ENCODE results near the gene DSTN.

The DSTN gene

DNA sequence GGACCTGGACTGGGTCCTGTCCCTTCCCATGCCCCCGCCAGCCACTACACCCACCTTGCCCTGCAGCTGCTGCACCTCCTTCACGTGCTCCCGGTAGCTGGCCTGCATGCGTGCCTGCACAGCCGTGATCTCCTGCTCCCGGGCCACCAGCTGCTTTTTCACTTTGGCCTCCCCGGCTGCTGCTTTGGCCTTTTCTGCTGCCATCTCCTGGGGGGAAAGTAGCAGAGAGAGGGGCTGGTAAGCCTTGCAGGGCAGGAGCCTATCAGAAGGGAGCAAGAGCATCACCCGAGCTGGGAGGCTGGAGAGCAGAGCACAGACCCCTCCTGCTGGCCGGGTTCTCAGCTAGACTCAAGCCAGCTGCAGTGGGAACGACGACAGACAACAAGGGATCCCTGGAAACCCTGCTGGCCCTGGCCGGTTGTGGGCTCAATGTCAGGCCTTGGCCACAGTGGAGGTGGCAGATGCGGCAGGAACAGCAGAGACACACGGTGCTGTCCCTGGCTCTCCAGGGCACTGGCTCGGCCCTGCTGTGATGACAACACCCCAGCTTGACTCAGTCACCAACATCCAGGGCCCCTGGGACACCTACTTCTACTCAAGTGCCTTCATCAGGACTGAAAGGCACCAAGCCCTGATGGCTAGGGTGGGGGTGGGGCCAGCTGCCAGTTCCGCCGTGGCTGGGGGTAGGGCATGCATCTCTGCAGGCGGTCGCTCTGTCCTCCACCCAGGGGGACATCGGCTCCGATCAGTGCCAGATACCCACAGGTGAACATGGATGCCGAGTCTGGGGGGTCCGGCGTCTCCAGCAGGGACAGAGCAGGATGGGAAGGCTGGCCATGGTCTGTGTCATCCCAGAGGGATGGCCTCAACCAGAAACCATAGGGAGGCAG, 66.9 kb downstream of the DSTN start:
- no peak for DNase-seq (ENCODE audit: low read depth in 2 of 3, low spot score in 1 of 3)

DNA sequence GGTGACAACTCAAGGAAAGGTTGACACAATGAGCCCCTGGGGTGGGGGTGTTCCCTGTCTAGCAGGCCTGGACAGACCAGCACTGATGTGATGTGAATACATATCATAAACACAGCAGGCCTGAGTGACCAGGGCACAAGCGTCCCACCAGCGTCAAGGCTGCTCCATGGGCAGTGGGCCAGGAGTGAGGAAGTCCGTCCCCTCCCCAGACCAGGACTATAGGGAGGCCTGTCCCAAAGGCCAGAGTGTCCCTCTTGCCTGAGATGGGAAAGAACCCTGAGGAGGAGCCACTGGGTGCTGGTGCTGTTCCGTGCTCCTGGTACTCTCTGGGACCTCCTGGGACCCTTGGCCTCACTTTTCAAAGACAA, 67.5 kb downstream of the DSTN start:
- DNase-seq (ENCODE audit: low read depth in 2 of 3, low spot score in 1 of 3), result no peak

DNA sequence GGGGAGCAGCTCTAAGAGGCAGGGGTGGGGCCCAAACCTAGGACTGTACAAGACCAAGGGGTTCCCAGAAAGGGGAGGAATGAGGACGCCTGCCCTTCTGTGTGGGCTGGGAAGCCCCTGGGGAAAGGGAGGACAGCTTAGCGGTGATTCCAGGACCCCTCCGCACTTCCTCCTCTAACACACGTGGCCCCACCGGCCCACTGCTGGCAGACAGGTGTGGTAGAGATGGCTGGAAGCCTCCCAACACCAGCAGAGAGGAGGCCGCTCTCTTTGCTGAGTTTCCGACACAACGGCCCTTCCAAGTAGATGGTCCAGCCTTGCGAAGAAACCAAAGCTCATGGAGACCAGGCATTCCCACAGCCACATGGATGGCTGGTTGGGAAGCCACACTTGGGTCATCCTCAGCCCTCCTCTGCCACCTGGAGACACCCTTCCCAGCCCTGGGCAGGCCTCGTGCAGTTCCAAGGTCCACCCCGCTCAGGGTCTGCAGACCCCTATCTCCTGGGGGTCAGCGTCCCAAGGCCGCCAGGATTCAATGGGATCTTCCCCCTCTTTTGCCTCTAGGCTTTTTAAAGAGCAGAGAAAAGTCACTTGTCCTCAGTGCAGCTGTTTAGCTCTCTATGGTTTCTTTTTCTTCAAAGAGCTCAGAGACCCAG, 68.2 kb downstream of the DSTN start:
- DNase-seq (ENCODE audit: low read depth in 2 of 3, low spot score in 1 of 3), result no peak

DNA sequence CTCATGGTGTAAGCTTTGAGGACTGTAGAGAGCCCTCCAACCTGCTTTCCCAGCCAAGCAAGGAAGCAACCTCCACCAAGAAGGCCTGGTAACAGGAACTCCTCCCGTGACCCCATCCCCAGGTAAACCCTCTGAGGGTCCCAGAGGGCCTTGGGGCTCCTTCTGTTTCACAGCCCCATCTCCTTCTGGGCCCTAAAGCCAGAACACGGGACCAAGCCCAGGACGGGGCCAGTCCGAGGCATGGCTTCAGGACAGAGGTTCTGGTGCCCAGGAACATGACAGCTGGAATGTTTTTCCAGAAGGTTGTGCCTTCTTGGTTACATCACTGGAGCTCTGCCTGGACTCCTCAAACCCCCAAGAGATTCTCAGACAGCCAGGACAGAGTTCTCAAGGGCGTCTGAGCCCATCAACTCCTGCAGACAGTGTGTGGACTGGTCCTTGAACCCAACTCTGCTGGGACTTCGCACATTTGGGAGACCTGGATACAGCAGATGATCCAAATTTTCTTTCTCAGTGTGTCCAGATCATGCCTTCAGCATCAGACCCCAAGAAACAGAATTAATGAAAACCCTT, 69.0 kb downstream of the DSTN start:
- no peak for DNase-seq (ENCODE audit: low read depth in 2 of 3, low spot score in 1 of 3)

DNA sequence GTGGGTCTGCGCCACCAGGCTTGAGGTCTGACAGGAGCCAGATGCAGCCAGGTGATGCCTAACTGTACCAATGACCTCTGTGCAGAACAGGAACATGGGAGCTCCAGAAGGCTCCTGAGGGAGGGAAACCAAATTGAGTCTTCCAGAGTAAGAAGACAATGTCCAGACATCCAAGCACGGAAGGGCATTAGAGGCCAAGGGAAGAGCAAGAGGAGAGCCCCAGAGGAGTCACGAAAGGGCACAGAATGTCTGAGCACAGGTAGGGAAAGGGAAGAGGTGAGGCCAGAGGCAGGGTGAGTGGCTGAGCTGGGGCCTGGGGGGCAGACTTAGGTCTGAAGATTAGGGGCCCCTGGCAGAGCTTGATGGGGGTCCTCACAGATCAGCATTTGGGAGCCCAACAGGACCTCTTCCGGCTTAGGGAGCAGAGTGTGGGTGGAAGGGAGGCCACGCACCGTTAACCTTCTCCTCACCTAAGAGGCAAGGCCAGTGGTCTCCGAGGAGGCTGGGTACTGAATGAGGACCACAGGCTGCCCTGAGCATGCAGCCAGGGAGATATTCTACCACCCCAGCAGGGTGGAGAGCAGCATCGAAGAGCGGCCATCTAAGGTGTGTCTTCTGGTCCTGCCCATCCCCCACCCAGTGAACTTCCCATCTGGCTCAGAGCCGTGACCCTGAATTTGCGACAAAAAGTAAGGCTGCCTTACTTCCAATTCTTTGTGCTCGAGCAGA, 70.4 kb downstream of the DSTN start:
- DNase-seq (ENCODE audit: low read depth in 2 of 3, low spot score in 1 of 3), result no peak

DNA sequence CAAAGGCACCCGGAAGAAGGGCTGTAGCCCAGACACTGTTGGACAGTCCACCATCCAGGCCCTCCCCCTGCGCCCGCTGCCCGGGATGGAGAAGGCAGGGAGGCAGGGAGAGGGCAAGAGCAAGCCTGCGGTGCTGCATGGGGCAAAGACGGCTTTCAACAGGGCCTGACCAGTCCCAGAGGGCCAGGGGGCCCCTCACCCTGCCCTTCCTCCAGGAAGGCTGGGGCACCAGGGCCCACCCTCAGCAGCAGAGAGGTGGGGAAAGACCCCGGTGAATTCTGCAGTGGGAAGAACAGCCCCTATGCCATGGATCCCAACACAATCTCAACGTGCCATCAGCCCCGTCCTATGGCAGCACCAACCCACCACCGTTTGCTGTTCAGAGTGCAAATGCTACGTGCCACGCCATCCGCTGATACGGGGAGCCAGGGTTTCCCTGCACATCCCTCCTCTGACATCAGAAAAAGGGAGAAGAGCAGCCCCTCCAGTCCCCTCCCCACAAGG, 71.1 kb downstream of the DSTN start:
- no peak for DNase-seq (ENCODE audit: low read depth in 2 of 3, low spot score in 1 of 3)

DNA sequence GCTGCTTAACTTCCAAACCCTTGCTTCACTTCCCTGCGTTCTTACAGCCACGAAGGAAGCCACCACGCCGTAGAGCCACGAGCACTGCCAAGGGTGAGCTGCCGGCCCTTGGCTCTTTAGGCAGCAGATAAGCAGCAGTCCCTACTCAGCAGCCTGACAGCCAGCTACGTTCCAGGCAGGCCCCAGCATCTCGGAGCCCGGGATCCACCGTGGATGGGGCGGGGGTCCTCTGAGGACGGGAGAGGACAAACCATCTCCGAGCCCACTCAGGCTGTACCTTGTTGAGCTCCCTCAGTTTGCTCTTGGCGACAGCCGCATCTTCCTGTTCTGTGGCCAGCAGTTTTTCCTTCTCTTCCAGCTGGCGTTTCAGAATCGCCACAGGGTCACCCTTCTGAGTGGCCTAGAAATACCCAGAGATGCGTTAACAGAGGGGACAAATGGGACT, 71.7 kb downstream of the DSTN start:
- no peak for DNase-seq (ENCODE audit: low read depth in 2 of 3, low spot score in 1 of 3)

DNA sequence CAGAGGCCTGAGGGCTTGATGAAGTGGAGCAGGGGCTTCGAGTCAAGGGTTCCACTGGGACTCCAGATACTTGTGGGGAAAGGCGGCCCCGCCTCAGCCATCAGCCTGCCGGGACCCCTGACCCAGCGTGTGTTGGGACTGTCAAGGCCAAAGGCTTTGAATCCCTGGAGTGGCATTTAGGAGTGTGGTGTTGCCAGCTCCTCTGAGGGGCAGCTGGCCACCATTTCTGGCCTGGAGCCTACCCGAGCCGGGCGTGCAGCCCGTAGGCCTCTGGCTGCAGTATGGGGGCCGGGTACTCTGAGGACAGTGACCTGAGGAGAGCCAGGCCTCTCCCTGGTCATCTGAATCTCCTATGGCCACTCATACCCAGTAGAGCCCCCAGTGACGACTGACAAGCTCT, 72.1 kb downstream of the DSTN start:
- DNase-seq (ENCODE audit: low read depth in 2 of 3, low spot score in 1 of 3), result no peak

DNA sequence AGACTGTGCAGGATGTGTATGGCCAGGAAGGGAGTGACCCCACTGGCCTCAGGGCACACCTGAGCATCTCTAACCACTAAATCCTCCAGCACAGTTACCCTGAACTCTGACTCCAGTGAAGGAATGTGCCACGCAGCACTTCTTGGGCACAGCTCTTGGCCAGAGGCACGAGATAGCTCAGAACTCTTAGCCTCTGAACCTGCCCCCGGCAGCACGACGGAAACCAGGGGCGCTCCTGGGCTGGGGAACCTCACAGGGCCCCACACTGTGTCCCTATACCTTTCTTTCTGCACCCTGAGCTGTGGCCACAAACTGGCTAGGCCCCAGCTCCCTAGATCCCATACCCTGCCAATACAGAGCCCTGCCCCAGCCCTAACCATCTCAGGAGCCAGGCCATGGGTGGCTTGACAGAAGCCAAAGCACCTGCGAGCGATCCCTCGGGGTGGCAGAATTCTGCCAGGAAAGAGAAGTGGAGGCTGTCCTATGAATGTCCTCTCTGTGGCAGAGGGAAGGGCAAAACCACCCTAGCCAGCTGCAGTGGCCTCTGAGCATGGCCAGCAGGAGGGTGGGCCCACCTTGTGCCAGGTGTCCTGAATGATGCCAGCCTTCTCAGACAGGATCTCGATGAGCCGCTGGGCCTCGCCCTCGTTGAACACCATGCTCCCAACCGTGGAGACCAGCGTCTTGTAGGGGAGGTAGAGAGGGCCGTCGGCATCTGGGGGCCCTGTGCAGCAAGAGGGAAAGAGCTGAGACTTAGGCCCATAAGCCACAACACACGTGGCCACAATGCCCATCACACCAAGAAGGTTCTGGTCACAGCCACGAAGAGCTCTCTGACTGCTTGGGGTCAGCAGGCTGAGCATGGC, 72.8 kb downstream of the DSTN start:
- DNase-seq (ENCODE audit: low read depth in 2 of 3, low spot score in 1 of 3), result no peak

DNA sequence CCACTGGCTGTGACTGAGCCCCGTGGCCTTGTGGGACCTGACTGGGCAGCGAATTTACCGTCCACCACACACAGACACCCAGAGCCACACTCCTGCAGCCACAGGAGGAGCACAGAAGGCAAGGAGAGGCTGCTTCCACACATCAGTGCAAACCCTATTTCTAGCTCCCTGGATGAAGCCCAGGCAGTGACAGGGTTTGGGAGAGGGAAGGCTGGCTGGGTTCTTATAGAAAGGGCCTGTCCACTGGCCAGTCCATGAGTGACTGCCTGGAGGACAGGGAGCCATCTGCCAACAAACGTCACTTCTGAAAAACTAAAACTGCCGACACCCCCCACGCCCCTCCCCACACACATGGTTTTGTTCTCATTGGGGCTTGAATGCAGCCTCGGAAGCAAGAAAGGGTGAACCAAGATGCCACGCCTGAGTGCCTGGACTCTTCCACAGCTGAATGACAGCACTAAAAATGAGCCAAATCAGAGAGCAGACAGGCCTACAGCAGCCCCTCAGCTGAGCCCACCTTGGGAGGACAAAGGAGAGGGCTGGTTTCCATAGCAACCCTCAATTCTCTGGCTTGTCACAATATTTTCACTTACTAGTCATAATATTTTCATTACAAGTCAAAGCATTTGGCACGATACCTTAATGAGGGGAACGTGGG, 73.8 kb downstream of the DSTN start:
- DNase-seq (ENCODE audit: low read depth in 2 of 3, low spot score in 1 of 3), result no peak

DNA sequence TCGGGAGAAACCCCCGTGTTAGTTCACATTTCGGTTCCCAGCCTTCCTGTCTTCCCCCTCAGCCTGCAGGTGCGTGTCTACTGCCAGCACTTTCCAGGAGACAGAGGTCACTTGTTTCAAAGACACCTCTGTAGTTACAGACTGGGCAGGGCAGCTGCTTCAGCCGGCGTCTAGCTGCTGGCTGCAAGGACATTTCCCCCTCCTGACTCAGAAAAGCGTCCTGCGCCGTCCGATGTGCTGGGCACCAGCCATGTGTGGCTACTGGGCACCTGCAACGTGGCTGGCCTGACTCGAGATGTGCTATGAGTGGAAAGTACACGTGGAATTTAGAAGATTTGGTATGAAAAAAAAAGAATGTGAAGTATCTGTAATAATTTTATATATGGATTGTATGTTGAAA, 74.6 kb downstream of the DSTN start:
- no peak for DNase-seq (ENCODE audit: low read depth in 2 of 3, low spot score in 1 of 3)

DNA sequence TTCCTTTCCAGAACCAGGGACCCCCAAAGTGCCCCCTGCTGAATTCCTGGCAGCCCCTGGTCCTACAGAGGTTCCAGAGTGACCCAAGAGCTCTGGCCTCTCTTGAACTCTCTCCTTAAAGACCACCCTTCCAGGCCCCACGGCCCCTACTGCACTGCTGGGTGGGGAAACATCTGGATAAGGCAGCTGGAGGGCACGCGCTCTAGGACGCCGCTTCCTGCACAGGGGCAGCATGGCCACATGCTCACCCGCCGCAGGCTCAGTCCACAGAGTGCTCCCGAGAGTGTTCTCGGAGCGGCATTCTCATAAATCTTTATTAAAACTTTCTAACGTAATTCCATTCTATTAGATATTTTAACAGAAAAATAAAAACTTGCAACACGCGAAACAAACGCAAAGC, 75.1 kb downstream of the DSTN start:
- no peak for DNase-seq (ENCODE audit: low read depth in 2 of 3, low spot score in 1 of 3)

DNA sequence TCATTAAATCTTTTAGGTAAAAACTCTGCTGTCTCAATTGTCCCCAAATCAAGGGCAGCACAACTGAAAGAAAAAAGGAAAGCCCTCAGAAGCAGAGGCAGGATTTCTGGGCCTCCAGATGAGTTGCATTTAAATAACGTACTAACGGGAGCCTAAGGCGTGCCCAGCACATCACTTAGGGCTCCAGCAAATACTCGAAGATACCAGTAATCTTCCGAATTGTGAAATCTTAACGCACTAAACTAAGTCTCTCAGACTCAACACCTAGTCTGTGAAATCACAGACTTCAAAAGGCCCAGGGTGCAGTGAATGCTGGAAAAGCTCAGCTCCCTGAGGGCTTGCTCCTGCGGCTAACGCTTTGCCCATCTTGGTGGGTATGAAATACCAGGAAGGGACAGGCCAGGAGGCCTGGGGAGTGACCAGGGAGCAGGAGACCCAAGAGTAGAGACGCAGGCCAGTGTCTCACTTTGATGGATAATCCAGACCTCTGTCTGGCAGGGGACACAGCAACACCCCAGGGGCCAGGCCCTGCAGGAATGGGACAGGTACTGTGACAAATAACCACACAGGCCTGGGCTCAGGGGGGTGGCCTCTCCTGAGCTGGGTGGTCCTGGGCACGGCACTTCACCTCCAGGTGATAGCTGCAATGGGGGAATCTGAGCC, 75.8 kb downstream of the DSTN start:
- no peak for DNase-seq (ENCODE audit: low read depth in 2 of 3, low spot score in 1 of 3)

DNA sequence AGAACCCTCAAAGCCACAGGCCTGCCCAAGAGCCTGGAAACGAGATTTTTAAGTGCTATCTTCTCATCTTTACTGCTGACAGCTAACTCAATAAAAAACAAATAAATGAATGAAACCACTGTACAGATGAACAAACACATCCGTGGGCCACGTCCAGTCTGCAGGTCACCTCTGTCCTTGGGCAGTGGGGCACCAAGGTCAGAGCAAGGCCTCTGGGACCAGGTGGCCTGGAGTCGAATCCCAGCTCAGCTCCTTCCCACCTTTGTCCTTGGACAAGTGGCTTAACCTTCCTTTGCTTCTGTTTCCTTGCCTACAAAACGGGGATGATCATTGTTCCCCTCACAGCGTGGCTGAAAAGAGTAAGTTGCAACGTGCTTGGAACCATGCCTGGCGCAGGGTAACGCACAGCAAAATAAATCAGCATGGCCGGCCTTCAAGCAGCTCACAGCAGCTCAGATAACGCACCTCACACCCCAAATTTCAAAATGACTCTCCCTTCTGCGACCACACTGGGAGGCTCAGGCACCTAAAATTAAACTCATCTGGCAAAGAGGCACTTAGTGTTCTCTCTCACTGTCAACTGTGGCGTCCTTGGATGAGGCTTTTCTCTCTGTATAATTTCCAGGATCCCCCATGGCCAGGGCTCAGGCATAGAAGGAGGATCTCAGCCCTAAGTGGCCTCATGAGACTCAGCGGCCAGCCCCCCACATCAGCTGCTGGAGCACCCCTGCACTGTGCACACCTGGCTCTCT, 76.5 kb downstream of the DSTN start:
- no peak for DNase-seq (ENCODE audit: low read depth in 2 of 3, low spot score in 1 of 3)

DNA sequence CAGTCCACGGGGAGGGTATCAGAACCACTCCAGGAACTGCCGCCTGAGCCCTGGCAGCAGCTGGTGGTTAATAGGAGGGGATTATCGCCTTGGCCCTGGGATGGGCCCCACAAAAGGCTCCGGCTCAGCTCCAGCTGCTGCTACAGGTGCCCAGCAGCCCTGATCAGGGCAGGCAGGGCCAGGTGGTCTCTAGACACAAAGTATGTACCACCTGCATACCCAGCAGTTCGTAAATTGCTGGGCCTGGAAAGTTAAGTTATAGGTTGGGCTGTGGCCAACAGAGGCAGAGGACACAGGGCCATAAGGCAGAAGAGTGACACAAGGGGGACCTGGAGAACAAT, 77.1 kb downstream of the DSTN start:
- no peak for DNase-seq (ENCODE audit: low read depth in 2 of 3, low spot score in 1 of 3)

DNA sequence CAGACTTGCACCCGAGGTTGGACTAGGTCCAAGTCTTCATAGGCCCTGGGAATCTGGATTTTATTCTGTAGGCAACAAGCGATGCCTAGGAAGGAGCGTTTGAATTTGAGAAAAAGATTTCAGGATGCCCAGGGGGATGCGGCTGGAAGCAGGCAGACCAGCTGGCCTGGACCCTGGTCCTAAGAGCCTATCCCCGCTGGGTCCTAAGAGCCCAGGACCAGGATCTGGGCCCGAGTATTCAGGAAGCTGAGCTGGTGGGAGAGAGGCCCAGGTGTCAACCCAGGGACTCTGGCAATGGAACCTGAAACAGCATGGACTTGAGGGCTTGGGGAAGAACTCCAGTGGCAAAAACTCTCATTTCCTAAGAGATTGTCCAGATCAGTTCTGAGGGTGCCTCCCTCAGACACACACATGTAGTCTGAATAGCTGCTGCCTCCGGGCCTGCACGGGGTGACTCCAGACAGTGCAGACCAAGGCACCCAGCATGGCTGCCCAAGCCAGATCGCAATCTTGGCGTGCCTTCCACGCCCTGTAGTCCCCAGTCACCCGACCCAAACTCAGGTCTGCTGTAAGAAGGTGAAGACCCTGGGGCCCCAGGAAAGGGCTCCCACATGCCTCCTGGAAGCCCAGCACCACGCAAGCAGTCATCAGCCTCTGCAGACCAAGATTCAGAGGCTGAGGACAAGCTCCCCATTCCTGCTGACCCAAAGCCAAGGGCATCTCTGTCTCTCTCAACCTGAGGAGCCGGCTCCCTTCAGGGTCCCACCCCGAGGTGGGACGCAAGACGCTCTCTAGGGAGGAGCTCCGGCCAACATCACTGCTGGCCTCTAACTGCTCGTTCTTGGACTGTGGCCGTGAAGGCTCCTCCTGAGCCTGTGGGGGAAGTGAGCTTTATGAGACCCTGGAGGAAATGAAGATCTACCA, 77.8 kb downstream of the DSTN start:
- no peak for DNase-seq (ENCODE audit: low read depth in 2 of 3, low spot score in 1 of 3)

DNA sequence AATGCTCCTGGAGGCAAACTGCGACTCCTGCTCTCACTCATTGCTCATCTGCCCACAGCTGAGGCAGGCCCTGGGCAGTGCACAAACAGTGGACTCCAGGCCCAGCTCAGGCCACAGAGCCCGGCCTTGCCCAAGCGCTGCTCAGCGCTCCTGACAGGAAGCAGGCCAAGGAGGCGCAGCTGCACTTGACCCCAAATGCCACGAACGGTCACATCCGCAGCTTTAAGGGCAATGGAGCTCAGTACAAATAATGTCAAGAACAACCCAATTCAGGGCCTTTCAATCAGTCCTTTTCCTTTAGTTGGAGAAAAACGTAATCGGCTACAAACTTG, 78.4 kb downstream of the DSTN start:
- no peak for DNase-seq (ENCODE audit: low read depth in 2 of 3, low spot score in 1 of 3)

All from stimulated activated CD4-positive, alpha-beta T cell treated with anti-CD3 and anti-CD28 coated beads, Interleukin-12 subunit alpha, Interleukin-12 subunit beta, amount 100 ng/mL, for 48 hours (primary cell).